GM18870 (cell line): ENCODE measurements around the gene ZNF736.
A peak's percentile ranks its signal among the peaks of the same experiment; 100 is the strongest.
"Not testable (repeated sequence)": the region's sequence is repeated elsewhere in the genome, so short reads cannot be mapped to it uniquely, and the experiment has no call there.

Source experiments
- ATAC-seq: cut with Tn5 transposase; IDR thresholded peaks from one replicate; pipeline ENCODE4 v1.9.1; 2021; ENCODE audit warnings: moderate library complexity; ENCODE audit not compliant: unreplicated experiment

ZNF736 gene

DNA sequence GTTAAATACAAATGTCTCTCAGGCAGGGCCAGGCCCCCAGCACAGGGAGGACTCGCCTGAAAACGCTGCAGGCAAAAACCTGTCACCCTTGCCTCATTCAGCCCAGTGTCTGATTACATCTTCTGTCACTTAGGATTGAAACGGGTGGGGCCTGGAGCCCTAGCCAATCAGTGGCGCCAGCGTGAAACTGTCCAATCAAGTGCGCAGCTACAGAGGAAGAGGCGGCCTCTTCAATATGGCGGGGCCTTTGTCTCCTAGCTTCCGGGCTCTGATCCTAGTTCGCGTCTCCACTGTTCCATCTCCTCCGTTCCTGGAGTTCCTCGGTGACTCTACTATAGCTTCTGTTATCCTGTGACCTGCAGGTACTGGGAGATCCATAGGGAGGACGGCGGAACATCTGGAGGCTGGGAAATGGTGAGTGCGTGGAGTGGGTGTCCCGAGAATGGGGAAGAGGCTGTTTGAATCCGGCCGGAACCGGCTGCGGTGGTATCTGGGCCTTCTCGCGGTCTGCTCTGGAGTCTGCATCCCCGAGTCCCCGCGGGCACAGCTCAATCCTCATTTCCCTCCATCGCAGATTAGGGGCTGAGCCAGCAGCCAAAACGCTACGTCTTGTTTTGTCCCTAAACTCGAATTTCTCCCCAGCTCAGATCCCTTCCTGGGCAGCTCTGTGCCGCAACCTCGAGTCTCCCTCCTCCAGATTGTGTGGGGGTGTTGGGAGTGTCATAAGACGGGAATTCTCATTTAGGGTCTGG, at the start of gene ZNF736:
Gene ZNF736 (plus strand): TSS at position 222 of the 752 bp plus-strand sequence. CDS start 190 bp downstream, at position 412.
- peak; percentile 100 for ATAC-seq

DNA sequence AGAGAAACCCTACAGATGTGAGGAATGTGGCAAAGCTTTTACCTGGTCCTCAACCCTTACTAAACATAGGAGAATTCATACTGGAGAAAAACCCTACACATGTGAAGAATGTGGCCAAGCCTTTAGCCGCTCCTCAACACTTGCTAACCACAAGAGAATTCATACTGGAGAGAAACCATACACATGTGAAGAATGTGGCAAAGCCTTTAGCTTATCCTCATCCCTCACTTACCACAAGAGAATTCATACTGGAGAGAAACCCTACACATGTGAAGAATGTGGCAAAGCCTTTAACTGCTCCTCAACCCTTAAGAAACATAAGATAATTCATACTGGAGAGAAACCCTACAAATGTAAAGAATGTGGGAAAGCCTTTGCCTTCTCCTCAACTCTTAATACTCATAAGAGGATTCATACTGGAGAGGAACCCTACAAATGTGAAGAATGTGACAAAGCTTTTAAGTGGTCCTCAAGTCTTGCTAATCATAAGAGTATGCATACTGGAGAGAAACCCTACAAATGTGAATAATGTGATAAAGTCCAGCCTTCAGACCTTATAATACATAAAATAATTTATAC, 47.3 kb upstream of the ZNF736 start:
- ATAC-seq, result no peak

DNA sequence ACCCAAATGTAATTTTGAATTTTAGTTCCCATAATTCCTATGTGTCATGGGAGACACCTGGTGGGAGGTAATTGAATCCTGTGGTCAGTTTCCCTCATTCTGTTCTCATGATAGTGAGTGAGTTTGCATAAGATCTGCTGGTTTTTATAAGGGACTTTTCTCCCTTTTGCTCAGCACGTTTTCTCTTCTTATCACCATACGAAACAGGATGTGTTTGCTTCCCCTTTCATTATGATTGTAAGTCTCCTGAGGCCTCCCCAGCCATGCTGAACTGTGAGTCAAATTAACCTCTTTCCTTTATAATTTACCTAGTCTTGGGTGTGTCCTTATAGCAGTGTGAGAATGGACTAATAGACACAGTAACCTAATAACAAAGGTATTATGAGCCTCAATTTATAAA, 36.1 kb upstream of the ZNF736 start:
- ATAC-seq, result no peak

DNA sequence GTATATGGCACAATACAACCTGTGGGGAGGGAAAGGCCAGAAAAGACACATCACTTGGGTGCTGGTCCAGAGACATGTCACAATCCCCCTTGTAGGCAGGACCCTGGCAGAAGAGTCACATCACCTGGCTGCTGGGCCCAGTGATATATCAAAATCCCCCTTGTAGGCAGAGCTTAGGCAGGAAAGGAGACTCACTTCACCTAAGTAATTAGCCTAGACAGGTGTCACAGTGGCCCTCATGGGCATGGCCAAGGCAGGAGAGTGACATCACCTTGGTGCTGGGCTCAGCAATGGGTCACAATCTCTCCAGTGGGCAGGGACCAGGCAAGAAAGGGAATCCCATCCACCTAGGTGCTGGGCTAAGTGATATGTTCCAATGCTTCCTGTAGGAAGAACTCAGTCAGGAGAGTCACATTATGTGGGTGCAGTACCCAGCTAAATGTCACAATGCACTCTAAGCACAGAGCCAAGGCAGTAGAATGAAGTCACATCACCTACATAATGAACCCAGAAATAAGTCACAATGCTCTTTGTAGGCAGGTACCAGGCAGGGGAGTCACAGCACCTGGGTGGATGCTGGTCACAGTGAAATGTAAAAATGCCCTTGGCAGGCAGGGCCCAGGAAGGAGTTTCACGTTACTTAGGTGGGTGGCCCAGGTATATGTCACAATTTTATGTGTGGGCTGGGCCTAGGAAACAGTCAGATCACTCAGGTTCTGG, 18.9 kb upstream of the ZNF736 start:
- no peak for ATAC-seq

DNA sequence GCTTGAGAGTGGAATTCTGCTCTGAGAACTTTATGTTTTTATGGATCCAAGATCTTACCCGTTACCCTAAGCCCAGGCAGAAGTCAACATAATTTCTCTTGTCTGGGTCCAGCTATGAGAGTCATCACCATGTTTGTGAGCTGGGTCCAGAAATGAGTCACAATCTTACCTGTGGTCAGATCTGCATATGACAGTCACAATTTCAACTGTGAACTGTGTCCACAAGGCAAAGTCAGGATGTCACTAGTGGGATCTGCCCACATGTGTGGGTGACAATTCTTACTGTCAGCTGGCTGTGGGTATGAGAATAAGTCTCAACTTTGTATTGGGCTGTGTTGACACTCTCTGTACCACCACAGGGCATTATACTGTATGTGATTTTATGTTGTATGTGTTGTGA, 16.3 kb upstream of the ZNF736 start:
- not testable (repeated sequence) for ATAC-seq

DNA sequence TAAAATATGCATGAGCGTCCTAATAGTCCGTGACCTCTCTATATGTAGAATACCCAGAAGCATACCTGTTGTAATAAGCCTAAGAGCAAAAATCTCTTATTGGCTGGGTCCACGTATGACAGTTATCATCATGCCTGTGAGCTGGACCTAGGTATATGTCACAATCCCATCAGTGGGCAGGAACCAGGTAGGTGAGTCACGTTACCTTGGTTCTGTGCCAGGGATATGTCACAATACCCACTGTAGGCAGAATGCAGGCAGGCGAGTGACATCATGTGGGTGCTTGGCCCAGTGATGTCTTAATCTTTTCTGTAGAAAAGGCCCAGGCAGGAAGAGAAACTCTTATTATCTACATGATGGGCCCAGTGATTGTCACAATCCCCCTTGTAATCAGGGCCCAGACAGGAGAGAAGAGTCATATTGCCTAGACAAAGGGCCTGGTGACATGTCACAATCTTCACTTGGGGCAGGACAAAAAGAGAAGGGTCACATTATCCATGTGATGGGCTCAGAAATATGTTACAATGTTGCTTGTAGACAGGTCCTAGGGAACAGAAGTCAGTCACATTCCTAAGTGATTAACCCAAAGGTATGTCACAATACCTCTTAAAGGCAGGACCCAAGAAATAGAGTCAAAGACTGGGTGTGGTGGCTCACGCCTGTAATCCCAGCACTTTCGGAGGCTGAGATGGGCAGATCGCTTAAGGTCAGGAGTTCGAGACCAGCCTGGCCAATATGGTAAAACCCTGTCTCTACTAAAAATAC, 12.9 kb upstream of the ZNF736 start:
- no peak for ATAC-seq

DNA sequence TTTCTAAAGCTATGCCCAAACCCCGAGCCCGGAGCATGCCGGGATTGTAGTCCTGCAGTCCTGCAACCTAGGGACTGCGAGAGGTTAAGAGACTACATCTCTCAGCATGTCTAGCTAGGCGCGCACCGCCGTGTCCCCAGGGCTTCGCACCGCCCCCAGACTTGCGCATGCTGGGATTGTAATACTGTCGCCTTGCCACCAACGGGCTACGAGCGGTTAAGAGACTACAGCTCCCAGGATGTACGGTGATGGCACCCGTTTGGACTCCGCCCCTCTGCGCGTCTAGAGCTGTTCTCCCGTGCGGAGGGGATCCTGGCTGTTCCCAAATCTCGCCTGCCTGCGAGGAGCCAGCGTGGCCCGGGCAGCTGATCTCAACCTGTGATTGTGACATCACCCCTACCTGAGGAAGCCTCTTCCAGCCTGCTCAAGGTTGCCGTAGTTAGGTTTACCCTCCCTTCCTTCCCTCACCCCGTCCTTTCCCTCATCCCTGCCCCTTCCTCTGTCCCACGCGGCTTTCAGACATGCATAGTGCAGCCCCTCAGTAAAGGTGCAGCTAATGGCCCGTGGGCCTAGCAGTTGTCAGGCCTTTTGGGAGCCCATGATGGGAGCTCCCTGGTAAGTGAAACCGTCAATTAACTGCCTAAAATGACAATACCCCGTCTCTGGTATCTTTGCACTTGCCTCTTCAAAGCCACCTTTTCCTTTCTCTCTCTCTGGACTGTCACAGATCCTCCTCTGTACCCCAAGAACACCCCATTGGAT, 6.3 kb upstream of the ZNF736 start:
- ATAC-seq, result peak; percentile 99

DNA sequence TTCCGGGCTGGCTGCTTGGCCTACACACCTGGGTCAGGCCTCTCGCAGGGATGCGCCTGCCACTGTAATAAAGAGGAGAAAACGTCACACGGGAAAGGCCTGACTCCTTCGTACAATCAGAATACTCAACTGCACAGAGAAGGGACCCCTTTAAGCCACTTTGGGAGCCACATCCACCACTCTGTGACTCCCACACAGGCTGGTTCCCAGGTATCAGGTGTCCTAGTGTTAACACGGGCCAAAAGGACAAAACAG, 5.8 kb upstream of the ZNF736 start:
- ATAC-seq, result no peak

DNA sequence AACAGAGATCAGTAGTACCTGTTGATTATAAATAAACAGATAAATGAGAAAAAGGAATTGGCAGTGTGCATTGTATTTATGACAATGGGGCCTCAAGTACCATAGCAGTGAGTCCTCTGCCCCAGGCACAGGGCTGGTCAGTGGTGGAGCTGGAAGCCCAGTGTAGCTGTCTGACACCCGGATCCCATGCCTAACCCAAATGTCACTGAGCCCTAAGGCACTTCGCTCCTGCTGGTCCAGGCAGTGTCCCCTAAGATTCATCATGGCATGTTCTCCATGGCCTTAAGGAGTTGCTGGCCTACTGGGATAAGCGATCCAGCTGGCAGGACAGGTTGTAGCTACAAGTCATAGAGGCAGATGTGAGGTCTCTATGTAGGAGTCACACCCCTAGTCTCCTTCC, 3.3 kb upstream of the ZNF736 start:
- ATAC-seq, result no peak

DNA sequence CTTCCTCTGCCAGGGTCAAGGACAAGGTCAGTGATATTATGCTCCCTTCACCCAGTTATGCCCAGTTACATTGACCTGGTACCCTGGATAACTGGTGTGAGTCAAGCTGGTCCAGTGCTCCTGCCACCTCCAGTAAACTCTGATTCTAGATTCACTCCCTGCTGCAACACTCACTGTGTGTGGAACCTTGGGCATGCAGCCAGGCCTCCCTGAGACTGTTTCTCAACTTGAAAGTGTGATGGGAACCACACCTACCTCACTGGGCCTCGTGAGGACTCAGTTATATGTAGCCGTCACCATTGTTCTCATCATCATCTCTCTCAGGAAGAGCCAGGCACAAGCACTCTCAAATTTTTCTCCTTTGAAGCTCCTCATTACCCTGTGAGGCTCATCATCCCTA, 935 bp upstream of the ZNF736 start:
- no peak for ATAC-seq

DNA sequence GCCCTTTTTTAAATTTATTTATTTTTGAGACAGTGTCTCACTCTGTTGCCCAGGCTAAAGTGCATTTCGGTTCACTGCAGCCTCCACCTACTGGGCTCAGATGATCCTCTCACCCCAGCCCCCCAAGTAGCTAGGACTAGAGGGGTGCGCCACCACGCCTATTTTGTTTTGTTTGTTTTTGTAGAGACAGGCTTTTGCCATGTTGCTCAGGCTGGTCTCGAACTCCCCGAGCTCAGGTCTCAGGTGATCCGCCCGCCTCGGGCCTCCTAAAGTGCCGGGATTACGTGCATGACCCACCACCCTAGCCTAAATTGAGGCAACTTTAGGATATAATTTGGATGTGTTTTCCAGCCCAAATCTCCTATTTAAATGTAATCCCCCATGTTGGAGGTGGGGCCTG, 805 bp downstream of the ZNF736 start:
- no peak for ATAC-seq

DNA sequence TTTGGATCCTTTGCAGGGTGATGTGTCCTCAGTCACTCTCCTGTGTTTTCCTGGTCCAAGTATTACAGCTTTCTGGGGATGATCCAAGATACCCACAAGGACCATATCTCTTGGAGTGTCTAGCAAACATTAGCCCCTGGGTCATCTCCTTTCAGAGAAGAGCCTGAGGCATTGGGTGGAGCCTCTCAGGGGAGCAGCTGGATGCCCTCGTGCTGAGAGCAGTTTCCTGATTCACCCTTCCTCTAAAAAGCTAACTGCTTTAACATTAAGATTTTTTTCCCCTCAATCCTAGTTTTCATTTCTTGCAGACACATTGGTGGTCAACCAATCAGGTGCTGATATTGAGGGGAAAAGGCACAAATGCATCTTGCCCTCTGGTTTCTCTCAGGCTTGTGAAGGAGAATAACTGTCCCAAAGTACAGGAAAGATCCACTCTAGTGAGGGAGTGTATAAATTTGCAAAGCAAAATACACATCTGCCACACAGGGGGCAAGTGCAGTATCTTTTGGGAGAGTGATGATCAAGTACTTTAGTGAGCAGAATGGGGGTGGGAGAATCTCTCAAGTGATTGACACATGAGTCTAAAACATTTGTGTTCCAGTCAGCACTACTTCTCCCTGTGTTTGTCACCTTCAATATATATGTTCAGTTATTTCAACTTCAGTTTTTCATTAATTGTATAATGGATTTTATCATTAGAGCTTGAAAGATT, 2.4 kb downstream of the ZNF736 start:
- ATAC-seq, result not testable (repeated sequence)

DNA sequence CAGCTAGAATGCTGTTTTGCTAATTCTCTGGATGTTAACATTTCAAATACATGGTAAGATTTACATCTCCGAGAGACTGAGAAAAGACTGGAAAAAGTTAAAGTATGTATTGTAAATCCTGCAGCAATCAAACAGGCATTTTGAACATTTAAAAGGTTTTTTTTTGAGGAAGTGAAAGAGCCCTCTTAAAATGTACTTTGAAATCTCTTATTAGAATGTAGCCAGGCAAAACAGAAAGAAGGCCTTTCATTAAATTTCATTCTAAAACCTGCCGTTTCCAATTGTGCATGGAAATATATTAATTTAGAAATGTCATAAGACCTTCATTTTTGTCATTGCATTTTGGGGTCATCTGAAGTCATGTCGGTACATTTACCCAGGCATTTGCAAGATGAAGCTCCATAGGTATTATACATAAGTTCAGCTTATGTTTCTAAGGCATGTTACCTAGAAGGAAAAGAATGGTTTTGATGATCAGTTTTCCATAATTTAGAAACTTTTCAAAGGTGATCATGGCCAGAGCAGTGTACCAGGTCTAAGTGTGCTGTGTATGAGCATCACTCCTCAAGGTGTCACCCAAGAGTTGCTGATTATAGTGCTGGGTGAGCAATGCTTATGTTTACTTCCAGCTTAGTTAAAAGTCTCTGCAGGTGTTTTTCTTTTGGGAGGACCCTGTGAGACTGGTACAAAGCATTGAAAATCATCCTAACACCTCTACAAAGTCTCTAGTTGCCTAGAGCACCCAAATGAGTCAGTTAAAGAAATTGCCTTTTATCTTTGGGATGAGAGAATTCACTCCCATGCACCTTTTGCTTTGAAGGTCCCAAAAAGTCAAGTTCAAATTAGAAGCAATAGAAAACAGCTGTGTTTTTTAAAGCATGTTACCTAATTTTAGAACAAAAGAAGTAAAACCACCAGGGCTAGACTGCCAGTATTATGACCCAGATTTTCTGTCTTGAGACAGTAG, 7.1 kb downstream of the ZNF736 start:
- ATAC-seq, result peak; percentile 64

DNA sequence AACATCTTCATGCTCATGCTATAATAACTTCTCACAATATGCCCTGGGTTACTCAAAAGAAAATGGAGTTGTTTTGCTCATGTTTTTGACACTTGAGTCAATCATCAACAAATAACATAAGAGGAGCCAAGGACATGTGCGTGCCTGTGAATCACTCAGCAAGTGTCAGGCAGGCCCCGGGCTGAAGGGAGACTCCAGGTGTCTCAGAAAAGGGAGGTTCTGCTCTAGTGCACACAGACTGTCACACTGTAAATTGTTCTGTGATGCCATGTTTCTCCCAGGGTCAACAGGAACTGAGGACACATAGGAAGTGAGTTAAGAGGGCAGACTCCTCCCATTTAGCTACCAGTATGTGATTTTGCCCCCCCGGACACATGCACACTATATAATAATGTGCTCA, 10.4 kb downstream of the ZNF736 start:
- not testable (repeated sequence) for ATAC-seq

DNA sequence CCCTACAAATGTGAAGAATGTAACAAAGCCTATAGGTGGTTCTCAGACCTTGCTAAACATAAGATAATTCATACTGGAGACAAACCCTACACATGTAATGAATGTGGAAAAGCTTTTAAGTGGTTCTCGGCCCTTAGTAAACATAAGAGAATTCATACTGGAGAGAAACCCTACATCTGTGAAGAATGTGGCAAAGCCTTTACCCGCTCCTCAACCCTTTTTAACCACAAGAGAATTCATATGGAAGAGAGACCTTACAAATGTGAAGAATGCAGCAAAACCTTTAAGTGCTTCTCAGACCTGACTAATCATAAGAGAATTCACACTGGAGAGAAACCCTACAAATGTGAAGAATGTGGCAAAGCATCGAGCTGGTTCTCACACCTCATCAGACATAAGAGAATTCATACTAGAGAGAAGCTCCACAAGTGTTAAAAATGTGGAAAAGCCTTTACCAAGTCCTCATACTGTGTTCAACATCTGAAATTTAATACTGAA, 35.0 kb downstream of the ZNF736 start:
- ATAC-seq, result not testable (repeated sequence)

DNA sequence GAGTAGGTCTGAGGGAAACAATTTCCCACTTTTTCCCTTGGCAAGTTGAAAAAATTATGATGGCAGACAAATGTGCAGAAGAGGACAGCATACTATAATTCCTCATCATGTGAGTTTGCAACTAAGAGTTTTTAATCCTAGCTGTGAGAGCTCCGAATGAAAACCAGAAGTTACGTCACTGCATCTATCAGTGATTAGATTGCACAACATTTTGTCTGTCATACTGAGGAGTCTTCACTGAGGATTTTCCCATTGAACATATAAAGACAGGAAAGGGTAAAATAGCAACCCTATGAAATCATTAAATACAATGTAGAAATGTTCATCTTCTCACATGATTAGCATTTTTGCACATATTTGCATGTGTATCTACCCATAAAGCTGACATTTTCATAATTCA, 45.8 kb downstream of the ZNF736 start:
- ATAC-seq, result no peak

DNA sequence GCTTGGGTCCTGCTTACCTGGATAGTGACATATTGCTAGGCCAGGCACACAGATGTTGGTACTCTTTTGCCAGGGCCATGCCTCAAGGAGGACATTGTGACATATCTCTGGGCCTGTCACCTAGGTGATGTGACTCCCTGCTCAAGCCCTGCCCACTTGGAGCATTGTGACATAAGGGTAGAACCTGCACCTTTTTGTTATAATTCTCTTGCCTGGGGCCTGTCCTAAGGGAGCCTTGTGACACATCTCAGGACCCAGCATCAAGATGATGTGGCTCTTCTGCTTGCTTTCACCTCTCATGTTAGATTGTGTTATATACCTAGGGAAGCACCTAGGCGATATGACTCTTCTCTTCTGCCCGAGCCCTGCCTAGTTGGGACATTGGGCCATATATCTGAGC, 57.4 kb downstream of the ZNF736 start:
- no peak for ATAC-seq

DNA sequence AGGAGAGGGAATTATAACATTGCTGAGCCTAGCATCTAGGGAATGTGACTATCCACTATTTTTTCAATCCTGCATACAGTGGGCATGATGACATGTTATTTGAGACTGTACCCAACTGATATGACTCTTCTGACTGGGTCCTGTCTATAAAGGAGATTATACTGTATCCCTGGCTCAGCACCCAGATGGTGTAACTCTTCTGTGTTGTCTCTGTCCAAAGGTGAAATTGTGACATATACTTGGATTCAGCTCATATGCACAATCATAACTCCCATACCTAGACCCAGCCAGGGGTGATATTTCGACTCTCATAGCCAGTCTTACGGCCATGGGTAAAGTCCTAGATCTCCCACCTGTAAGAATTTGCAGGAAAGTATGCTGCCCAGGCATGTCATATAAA, 59.3 kb downstream of the ZNF736 start:
- no peak for ATAC-seq

DNA sequence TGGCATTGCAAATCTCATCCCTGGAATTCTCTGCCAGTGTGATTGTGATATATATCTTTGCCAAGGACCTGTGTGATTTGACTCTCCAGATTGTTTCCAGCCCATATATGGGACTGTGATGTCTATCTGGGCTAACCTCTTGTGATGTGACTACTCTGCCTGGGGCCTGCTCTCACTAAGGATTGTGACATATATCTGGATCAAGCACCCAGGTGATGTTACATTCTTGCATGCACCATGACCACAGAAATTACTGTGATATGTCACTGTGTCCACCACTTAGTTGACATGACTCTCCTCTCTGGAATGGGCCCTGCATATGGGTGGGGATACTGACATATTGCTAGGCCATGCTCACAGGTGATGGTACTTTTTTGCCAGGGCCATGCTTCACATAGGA, 86.6 kb downstream of the ZNF736 start:
- no peak for ATAC-seq
